SK-N-SH (cell line): ENCODE data around the gene AGFG1. TPM values are rescaled to one million over a fixed set of nuclear protein-coding genes. Genes with fewer than 3 reads are reported as not detected.

Experiments used
- CTCF ChIA-PET: fragments of 300-600, 350-600 bp; formaldehyde crosslinking; extraction: SDS; loops from one replicate; lab custom pipeline; 2021; lab: Yijun Ruan, JAX
- POLR2A ChIA-PET: fragments of 350-600 bp; sonication (Branson Sonifier 250); formaldehyde crosslinking; extraction: SDS; loops from one replicate; lab custom pipeline; 2020; ENCODE audit warnings: antibody characterized with exemption, inconsistent platforms; lab: Yijun Ruan, JAX
- DNase-seq: peaks from one replicate; pipeline ENCODE4 v3.0.0; 2012
- H2AFZ ChIP-seq: fragments of 200-600 bp; sonication (generic); 2 replicates; pipeline ENCODE4 v1.8.1; 2016; ENCODE audit warnings: antibody characterized with exemption, mild to moderate bottlenecking, low read depth
- H3F3A ChIP-seq: fragments of 200-600 bp; sonication (generic); replicated peaks from 2 replicates; pipeline ENCODE3; 2016; ENCODE audit warnings: antibody characterized with exemption, mild to moderate bottlenecking; ENCODE audit not compliant: insufficient read depth
- H3K27ac ChIP-seq, 2 experiments: fragments of 200-500 bp in 1 of 2; fragments of 200-600 bp in 1 of 2; sonication (Bioruptor generic) in 1 of 2; sonication (generic), shearing (Covaris generic) in 1 of 2; 2 replicates each; pipeline versions ENCODE4 v1.5.1 to v1.6.1; 2014 to 2016; ENCODE audit warnings: low read depth in 2 of 2, inconsistent platforms in 1 of 2, low read length in 1 of 2, mild to moderate bottlenecking in 1 of 2, mixed read lengths in 1 of 2
- H3K27me3 ChIP-seq: fragments of 200-600 bp; sonication (generic), shearing (Covaris generic); 2 replicates; pipeline ENCODE4 v1.6.1; 2016; ENCODE audit warnings: mixed run types; ENCODE audit not compliant: insufficient read depth
- H3K36me3 ChIP-seq, 2 experiments: fragments of 200-500 bp in 1 of 2; fragments of 200-600 bp in 1 of 2; sonication (Bioruptor generic) in 1 of 2; sonication (generic) in 1 of 2; replicated peaks in 1 of 2; 2 replicates each; pipeline versions ENCODE3 to v1.5.1; 2014 to 2016; ENCODE audit warnings: low read length in 1 of 2, mild to moderate bottlenecking in 1 of 2; ENCODE audit not compliant: insufficient read depth in 2 of 2, control insufficient read depth in 1 of 2
- H3K4me1 ChIP-seq, 2 experiments: fragments of 200-500 bp in 1 of 2; fragments of 200-600 bp in 1 of 2; sonication (Bioruptor generic) in 1 of 2; sonication (generic), shearing (Covaris generic) in 1 of 2; 2 replicates each; pipeline versions ENCODE4 v1.5.1 to v1.6.1; 2014 to 2016; ENCODE audit warnings: low read depth in 1 of 2, low read length in 1 of 2, mixed run types in 1 of 2; ENCODE audit not compliant: insufficient read depth in 2 of 2, control insufficient read depth in 1 of 2
- H3K4me2 ChIP-seq: fragments of 200-600 bp; sonication (generic), shearing (Covaris generic); 2 replicates; pipeline ENCODE4 v1.6.1; 2017; ENCODE audit warnings: mixed run types
- H3K4me3 ChIP-seq, 2 experiments: fragments of 200-500 bp in 1 of 2; fragments of 200-600 bp in 1 of 2; sonication (Bioruptor generic) in 1 of 2; sonication (generic), shearing (Covaris generic) in 1 of 2; 2 replicates each; pipeline versions ENCODE4 v1.5.1 to v1.8.1; 2014 to 2016; ENCODE audit warnings: low read depth in 2 of 2, inconsistent platforms in 1 of 2, low read length in 1 of 2, mild to moderate bottlenecking in 1 of 2, mixed read lengths in 1 of 2, moderate library complexity in 1 of 2
- H3K79me2 ChIP-seq: fragments of 200-600 bp; sonication (generic); 2 replicates; pipeline ENCODE4 v1.8.1; 2017; ENCODE audit warnings: mild to moderate bottlenecking; ENCODE audit not compliant: insufficient read depth
- H3K9ac ChIP-seq: fragments of 200-600 bp; sonication (generic); 2 replicates; pipeline ENCODE4 v1.6.1; 2017; ENCODE audit warnings: mixed run types
- H3K9me2 ChIP-seq: fragments of 200-600 bp; sonication (generic); 2 replicates; pipeline ENCODE4 v1.6.1; 2017; ENCODE audit warnings: mixed run types
- H3K9me3 ChIP-seq: fragments of 200-600 bp; sonication (generic); 2 replicates; pipeline ENCODE4 v1.6.1; 2017; ENCODE audit warnings: mixed run types, mild to moderate bottlenecking, moderate library complexity
- H4K20me1 ChIP-seq: fragments of 200-600 bp; sonication (generic); 2 replicates; pipeline ENCODE4 v1.6.1; 2017; ENCODE audit warnings: mild to moderate bottlenecking, mixed run types; ENCODE audit not compliant: insufficient read depth
- CHD2 ChIP-seq: fragments of 150-350 bp; IDR thresholded peaks from 2 replicates; pipeline ENCODE4 v1.6.1; 2018; ENCODE audit warnings: low read length; ENCODE audit not compliant: partially characterized antibody
- ELF1 ChIP-seq: IDR thresholded peaks from 2 replicates; pipeline ENCODE4 v1.4.0; 2012
- EP300 ChIP-seq, 2 experiments: IDR thresholded peaks; 2 replicates each; pipeline versions ENCODE4 v1.4.0 to v1.6.1; 2012; ENCODE audit warnings: borderline replicate concordance in 1 of 2, low read depth in 1 of 2, low read length in 1 of 2
- FOSL2 ChIP-seq: IDR thresholded peaks from 2 replicates; pipeline ENCODE4 v1.4.0; 2012; ENCODE audit warnings: low read depth, mild to moderate bottlenecking, moderate library complexity, borderline replicate concordance
- FOXJ3 ChIP-seq: sonication (generic); formaldehyde crosslinking; IDR thresholded peaks from 2 replicates; pipeline ENCODE4 v1.5.1; 2020; ENCODE audit warnings: mild to moderate bottlenecking, missing genetic modification reagents
- FOXM1 ChIP-seq: IDR thresholded peaks from 2 replicates; pipeline ENCODE4 v1.4.0; 2012; ENCODE audit warnings: low read depth, mild to moderate bottlenecking
- GABPA ChIP-seq: IDR thresholded peaks from 2 replicates; pipeline ENCODE4 v1.4.0; 2012; ENCODE audit warnings: low read depth, mild to moderate bottlenecking
- NFIC ChIP-seq: IDR thresholded peaks from 2 replicates; pipeline ENCODE4 v1.4.0; 2012; ENCODE audit warnings: borderline replicate concordance
- NRF1 ChIP-seq: IDR thresholded peaks from 2 replicates; pipeline ENCODE4 v1.6.1; 2012; ENCODE audit warnings: low read depth, mild to moderate bottlenecking, low read length
- RAD21 ChIP-seq: IDR thresholded peaks from 2 replicates; pipeline ENCODE4 v1.6.1; 2012; ENCODE audit warnings: mild to moderate bottlenecking, low read length
- SMC3 ChIP-seq: IDR thresholded peaks from 2 replicates; pipeline ENCODE4 v1.6.1; 2012; ENCODE audit warnings: low read depth, low read length, improper control_type of control experiment
- TCF12 ChIP-seq: IDR thresholded peaks from 2 replicates; pipeline ENCODE4 v1.4.0; 2012
- TEAD4 ChIP-seq: IDR thresholded peaks from 2 replicates; pipeline ENCODE4 v1.4.0; 2012; ENCODE audit warnings: mild to moderate bottlenecking, borderline replicate concordance; ENCODE audit not compliant: insufficient read depth
- WGBS: methylation state at CpG from one replicate; pipeline ENCODE4 v1.1.6; 2017; ENCODE audit warnings: low lambda C conversion rate; 5-methylcytosine and 5-hydroxymethylcytosine counted together
- polyA plus RNA-seq, 3 experiments: library from polyadenylated mRNA; depleted of rRNA; stranded (reverse); fragments of >200 nt; gene quantifications; 2 replicates each; pipeline ENCODE4 v1.2.3, GENCODE V29; 2012
- TF ChIP-seq, protein P1 (sequence below): IDR thresholded peaks from 2 replicates; pipeline ENCODE4 v1.4.0; 2012; ENCODE audit warnings: low read depth
- TF ChIP-seq, protein P2 (sequence below): fragments of 200-600 bp; sonication (generic); IDR thresholded peaks from 2 replicates; pipeline ENCODE4 v1.6.1; 2017; ENCODE audit warnings: antibody characterized with exemption, mild to moderate bottlenecking, moderate library complexity
- TF ChIP-seq, protein P3 (sequence below): IDR thresholded peaks from 2 replicates; pipeline ENCODE4 v1.6.1; 2012; ENCODE audit warnings: mild to moderate bottlenecking, low read depth, low read length, moderate library complexity
- TF ChIP-seq, protein P4 (sequence below): IDR thresholded peaks from 2 replicates; pipeline ENCODE4 v1.4.0; 2012; ENCODE audit warnings: low read depth, borderline replicate concordance
- TF ChIP-seq, protein P5 (sequence below): IDR thresholded peaks from 2 replicates; pipeline ENCODE4 v1.4.0; 2012; ENCODE audit warnings: low read depth, borderline replicate concordance

Gene AGFG1
- polyA plus RNA-seq, 1 of the 3 experiments (the other 2 are of a cell fraction) = 42.3 TPM

DNA sequence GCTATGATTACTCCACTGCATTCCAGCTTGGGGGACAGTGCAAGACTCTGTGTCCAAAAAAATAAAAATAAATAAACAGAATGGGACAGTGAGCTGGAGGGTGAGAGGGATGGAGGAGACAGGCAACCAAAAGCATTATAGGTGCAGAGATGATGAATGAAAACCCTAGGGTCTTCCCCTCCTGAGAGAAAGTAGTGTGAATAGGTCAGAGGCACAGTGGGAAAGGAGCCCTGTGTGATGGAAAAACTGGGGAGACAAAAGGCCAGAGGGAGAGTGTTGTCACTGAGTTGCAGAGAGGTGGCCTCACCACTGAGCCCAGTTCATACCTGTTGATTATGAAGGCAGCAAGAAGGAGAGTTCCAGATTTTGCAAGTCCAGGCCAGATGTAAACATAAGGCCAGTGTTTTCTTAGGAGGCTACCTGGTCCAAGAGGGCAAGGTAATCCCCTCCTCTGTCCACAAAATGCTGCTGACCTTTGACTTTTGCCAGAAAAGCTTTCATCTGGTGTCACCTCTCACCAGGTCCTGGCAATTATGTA lies 17.6 kb upstream of the AGFG1 start:
- no peak for TF ChIP-seq RAD21
- TF ChIP-seq, protein P1, sequence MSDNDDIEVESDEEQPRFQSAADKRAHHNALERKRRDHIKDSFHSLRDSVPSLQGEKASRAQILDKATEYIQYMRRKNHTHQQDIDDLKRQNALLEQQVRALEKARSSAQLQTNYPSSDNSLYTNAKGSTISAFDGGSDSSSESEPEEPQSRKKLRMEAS = no peak
- TF ChIP-seq GABPA = no peak
- TF ChIP-seq, protein P2, sequence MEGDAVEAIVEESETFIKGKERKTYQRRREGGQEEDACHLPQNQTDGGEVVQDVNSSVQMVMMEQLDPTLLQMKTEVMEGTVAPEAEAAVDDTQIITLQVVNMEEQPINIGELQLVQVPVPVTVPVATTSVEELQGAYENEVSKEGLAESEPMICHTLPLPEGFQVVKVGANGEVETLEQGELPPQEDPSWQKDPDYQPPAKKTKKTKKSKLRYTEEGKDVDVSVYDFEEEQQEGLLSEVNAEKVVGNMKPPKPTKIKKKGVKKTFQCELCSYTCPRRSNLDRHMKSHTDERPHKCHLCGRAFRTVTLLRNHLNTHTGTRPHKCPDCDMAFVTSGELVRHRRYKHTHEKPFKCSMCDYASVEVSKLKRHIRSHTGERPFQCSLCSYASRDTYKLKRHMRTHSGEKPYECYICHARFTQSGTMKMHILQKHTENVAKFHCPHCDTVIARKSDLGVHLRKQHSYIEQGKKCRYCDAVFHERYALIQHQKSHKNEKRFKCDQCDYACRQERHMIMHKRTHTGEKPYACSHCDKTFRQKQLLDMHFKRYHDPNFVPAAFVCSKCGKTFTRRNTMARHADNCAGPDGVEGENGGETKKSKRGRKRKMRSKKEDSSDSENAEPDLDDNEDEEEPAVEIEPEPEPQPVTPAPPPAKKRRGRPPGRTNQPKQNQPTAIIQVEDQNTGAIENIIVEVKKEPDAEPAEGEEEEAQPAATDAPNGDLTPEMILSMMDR = no peak
- Histone ChIP-seq H3K4me2 (no peak overlapping the region), H3K4me3 (no peak overlapping the region), H3K4me1 (peaks cover 0 to 5% of the 10 kb centered on the region in 2 experiments; a peak in 1 of 4 replicates), H3K79me2 (no peaks in the 10 kb centered on the region), H4K20me1 (no peaks in the 10 kb centered on the region), H3K9me3 (no peaks in the 10 kb centered on the region), H3K36me3 (no peaks in the 10 kb centered on the region), H3K27ac (no peak overlapping the region), H3K9ac (no peak overlapping the region), H3K27me3 (no peaks in the 10 kb centered on the region), H3K9me2 (no peaks in the 10 kb centered on the region), H3F3A (peaks cover 6% of the 10 kb centered on the region), H2AFZ (no peak overlapping the region)
- DNase-seq = no peak
- CTCF ChIA-PET = interaction anchor here (1.4 kb wide), 1 partner anchor 312 kb away, joined by 3 read pairs; no protein-coding TSS in a partner anchor
- POLR2A ChIA-PET = no interaction called here

DNA sequence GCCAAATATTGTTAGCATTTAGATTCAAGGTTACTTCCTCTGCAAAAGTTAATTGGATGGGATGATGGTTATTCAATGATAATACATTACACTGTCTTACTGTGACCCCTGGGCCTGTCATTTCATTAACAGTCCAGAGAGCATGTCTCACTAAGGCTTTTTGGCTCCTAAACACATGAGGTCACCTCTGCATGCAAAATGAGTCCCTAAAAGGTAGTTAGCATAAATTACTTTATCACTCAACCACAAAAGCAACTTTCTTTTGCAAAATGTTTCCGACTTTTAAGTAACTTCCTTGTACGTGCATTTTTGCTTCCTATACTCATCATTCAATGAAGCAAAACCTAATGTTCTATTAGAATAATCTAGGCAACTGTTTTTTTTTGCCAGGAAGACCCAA lies 16.8 kb upstream of the AGFG1 start:
- no peak overlapping the region for H3K27ac ChIP-seq
- no peaks in the 10 kb centered on the region for H3K9me2 ChIP-seq
- no peak overlapping the region for H3K4me2 ChIP-seq
- TF ChIP-seq ELF1 (no peak), FOXJ3 (CRISPR knock-in tag) (no peak), FOXM1 (no peak), CHD2 (no peak), TCF12 (no peak), RAD21 (no peak), EP300 (IDR thresholded peaks at IDR 0.05; ENCODE audit: borderline replicate concordance in 1 of 2, low read depth in 1 of 2, low read length in 1 of 2) (no peak), NFIC (no peak), TEAD4 (no peak), NRF1 (no peak), SMC3 (no peak), FOSL2 (no peak)
- TF ChIP-seq, protein P3, sequence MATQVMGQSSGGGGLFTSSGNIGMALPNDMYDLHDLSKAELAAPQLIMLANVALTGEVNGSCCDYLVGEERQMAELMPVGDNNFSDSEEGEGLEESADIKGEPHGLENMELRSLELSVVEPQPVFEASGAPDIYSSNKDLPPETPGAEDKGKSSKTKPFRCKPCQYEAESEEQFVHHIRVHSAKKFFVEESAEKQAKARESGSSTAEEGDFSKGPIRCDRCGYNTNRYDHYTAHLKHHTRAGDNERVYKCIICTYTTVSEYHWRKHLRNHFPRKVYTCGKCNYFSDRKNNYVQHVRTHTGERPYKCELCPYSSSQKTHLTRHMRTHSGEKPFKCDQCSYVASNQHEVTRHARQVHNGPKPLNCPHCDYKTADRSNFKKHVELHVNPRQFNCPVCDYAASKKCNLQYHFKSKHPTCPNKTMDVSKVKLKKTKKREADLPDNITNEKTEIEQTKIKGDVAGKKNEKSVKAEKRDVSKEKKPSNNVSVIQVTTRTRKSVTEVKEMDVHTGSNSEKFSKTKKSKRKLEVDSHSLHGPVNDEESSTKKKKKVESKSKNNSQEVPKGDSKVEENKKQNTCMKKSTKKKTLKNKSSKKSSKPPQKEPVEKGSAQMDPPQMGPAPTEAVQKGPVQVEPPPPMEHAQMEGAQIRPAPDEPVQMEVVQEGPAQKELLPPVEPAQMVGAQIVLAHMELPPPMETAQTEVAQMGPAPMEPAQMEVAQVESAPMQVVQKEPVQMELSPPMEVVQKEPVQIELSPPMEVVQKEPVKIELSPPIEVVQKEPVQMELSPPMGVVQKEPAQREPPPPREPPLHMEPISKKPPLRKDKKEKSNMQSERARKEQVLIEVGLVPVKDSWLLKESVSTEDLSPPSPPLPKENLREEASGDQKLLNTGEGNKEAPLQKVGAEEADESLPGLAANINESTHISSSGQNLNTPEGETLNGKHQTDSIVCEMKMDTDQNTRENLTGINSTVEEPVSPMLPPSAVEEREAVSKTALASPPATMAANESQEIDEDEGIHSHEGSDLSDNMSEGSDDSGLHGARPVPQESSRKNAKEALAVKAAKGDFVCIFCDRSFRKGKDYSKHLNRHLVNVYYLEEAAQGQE = no peak
- TF ChIP-seq, protein P4, sequence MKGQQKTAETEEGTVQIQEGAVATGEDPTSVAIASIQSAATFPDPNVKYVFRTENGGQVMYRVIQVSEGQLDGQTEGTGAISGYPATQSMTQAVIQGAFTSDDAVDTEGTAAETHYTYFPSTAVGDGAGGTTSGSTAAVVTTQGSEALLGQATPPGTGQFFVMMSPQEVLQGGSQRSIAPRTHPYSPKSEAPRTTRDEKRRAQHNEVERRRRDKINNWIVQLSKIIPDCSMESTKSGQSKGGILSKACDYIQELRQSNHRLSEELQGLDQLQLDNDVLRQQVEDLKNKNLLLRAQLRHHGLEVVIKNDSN = no peak
- TF ChIP-seq, protein P5, sequence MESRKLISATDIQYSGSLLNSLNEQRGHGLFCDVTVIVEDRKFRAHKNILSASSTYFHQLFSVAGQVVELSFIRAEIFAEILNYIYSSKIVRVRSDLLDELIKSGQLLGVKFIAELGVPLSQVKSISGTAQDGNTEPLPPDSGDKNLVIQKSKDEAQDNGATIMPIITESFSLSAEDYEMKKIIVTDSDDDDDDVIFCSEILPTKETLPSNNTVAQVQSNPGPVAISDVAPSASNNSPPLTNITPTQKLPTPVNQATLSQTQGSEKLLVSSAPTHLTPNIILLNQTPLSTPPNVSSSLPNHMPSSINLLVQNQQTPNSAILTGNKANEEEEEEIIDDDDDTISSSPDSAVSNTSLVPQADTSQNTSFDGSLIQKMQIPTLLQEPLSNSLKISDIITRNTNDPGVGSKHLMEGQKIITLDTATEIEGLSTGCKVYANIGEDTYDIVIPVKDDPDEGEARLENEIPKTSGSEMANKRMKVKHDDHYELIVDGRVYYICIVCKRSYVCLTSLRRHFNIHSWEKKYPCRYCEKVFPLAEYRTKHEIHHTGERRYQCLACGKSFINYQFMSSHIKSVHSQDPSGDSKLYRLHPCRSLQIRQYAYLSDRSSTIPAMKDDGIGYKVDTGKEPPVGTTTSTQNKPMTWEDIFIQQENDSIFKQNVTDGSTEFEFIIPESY = no peak
- ChIA-PET CTCF (no interaction called here), POLR2A (no interaction called here)
- no peaks in the 10 kb centered on the region for H3K9me3 ChIP-seq
- H4K20me1 ChIP-seq = no peaks in the 10 kb centered on the region
- H3K4me3 ChIP-seq = no peak overlapping the region
- peaks cover 4 to 5% of the 10 kb centered on the region in 2 experiments; a peak in 3 of 4 replicates for H3K4me1 ChIP-seq
- no peak overlapping the region for H3K9ac ChIP-seq
- no peaks in the 10 kb centered on the region for H3K36me3 ChIP-seq
- WGBS = 28% methylated on average over 2 of the region's 2 CpGs
- no peaks in the 10 kb centered on the region for H3K27me3 ChIP-seq
- no peak overlapping the region for H2AFZ ChIP-seq
- peaks cover 9% of the 10 kb centered on the region for H3F3A ChIP-seq
- H3K79me2 ChIP-seq = no peaks in the 10 kb centered on the region
- no peak for DNase-seq
